ENCODE measurements around the gene AGTPBP1.

The AGTPBP1 gene

DNA sequence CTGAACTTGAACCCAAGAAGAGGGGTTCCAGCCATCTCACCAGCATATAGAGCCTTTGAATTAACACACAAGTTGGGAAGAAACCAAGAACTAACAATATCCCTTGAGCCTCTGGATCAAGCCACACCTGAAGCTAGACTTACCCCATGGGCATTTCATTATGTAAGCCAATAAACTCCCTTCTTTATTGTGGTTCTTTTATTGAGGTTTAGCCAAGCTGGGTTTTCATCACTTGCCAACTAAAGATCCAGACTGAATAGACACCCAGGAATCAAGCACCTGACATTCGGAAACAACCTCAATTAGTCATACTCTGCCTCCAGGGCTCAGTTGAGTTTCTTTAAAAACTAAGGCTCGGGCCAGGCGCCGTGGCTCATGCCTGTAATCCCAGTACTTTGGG is 226.7 kb downstream of the AGTPBP1 start:
- no peak overlapping the region for H3K9ac ChIP-seq (ENCODE audit: low read length in 5 of 5)

DNA sequence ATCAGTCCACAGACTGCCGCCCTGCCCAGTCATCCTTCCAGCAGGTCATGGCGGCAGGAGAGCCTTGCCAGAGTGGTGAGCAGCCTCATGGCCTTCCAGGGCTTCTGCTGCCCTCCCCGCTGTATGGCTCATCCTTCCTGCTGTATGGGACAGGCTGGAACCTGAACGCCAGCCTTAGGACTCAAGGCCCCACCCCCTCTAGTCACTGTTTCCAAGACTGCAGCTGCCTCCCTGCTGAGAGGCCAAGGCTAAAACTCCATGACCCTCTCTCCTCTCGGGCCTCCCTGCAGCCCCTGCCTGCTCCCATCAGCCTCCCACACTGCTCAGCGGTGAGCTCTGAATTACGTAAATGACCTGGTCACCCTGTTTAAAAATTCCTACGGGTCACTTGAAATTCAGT is 227.5 kb downstream of the AGTPBP1 start:
- Histone ChIP-seq H3K27me3 (ENCODE audit: control insufficient read depth in 5 of 5, insufficient read depth in 4 of 5, low read length in 5 of 5) (no peaks in the 10 kb centered on the region), H3K4me3 (ENCODE audit: low read depth in 1 of 5, low read length in 5 of 5) (no peak overlapping the region), H3K36me3 (ENCODE audit: control insufficient read depth in 5 of 5, insufficient read depth in 5 of 5, low read length in 5 of 5) (no peaks in the 10 kb centered on the region), H3K9ac (ENCODE audit: low read length in 5 of 5) (no peak overlapping the region), H3K9me3 (ENCODE audit: control insufficient read depth in 5 of 5, low read length in 5 of 5) (no peaks in the 10 kb centered on the region), H3K27ac (ENCODE audit: low read depth, low read length) (no peak overlapping the region), H3K4me1 (ENCODE audit: control insufficient read depth in 5 of 5, insufficient read depth in 5 of 5, low read length in 5 of 5) (no peaks in the 10 kb centered on the region)

More for the DNA sequence above, 226.7 kb downstream of the AGTPBP1 start:
- H3K4me3 ChIP-seq (ENCODE audit: low read depth in 1 of 5, low read length in 5 of 5): no peak overlapping the region
- H3K36me3 ChIP-seq (ENCODE audit: control insufficient read depth in 5 of 5, insufficient read depth in 5 of 5, low read length in 5 of 5): no peaks in the 10 kb centered on the region
- H3K9me3 ChIP-seq (ENCODE audit: control insufficient read depth in 5 of 5, low read length in 5 of 5): no peaks in the 10 kb centered on the region
- no peak overlapping the region for H3K27ac ChIP-seq (ENCODE audit: low read depth, low read length)
- H3K4me1 ChIP-seq (ENCODE audit: control insufficient read depth in 5 of 5, insufficient read depth in 5 of 5, low read length in 5 of 5): no peaks in the 10 kb centered on the region
- H3K27me3 ChIP-seq (ENCODE audit: control insufficient read depth in 5 of 5, insufficient read depth in 4 of 5, low read length in 5 of 5): no peaks in the 10 kb centered on the region

DNA sequence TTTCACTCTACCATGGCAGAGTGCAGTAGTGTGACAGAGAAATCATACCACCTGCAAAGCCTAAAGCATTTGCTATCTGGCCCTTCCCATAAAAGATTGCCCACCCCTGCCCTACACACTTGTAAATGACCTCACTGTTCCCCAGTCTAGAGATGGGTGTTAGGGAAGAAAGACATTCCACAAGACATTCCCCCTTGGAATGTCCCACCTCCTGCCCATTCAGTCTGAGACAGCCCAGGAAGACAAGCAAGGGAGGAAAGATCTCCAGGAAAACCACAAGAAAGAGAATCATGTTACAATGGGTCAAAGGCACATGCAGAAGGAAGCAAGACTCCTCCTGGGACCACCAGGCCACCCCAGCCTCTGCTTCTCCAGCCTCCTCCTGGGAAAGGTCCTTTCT is 230.0 kb downstream of the AGTPBP1 start:
- H3K9me3 ChIP-seq (ENCODE audit: control insufficient read depth in 5 of 5, low read length in 5 of 5): no peaks in the 10 kb centered on the region

DNA sequence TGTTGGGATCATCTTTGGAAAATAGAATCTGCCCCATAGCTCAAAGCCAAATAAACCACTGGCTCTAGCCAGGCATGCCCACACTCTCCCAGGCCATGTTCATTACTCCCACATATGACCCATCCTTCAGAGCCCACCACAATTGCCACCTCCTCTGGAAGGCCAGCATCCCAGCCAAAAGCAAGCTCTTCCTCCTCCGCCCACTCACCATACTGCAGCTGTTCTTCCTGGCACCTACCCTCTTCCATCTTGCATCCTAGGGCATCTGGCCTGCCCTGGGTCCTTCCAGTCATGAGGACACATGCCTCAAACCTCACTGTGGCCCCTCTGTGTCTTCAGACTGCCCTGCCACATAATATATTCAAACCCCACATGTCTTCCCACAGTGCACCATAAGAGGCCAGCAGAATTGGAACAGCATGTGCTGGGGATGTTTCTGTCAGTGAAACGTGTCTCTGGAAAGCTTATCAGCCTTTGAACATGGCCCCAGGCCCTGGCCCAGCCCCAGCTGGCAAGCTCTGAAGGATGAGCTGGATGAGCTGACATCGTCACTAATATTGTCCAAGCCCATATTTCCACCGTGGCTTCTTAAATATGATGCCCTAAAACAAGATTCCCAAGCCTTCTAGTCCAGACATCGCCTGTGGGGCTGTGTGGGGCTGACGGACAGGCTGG is 230.8 kb downstream of the AGTPBP1 start:
- no peaks in the 10 kb centered on the region for H3K9me3 ChIP-seq (ENCODE audit: control insufficient read depth in 5 of 5, low read length in 5 of 5)
- H3K4me1 ChIP-seq (ENCODE audit: control insufficient read depth in 5 of 5, insufficient read depth in 5 of 5, low read length in 5 of 5): no peaks in the 10 kb centered on the region
- H3K36me3 ChIP-seq (ENCODE audit: control insufficient read depth in 5 of 5, insufficient read depth in 5 of 5, low read length in 5 of 5): no peaks in the 10 kb centered on the region
- no peaks in the 10 kb centered on the region for H3K27me3 ChIP-seq (ENCODE audit: control insufficient read depth in 5 of 5, insufficient read depth in 4 of 5, low read length in 5 of 5)
- H3K27ac ChIP-seq (ENCODE audit: low read depth, low read length): no peak overlapping the region
- no peak overlapping the region for H3K4me3 ChIP-seq (ENCODE audit: low read depth in 1 of 5, low read length in 5 of 5)
- no peak overlapping the region for H3K9ac ChIP-seq (ENCODE audit: low read length in 5 of 5)

More for the DNA sequence above, 230.0 kb downstream of the AGTPBP1 start:
- H3K27ac ChIP-seq (ENCODE audit: low read depth, low read length): no peak overlapping the region
- no peaks in the 10 kb centered on the region for H3K4me1 ChIP-seq (ENCODE audit: control insufficient read depth in 5 of 5, insufficient read depth in 5 of 5, low read length in 5 of 5)
- no peak overlapping the region for H3K9ac ChIP-seq (ENCODE audit: low read length in 5 of 5)
- no peaks in the 10 kb centered on the region for H3K27me3 ChIP-seq (ENCODE audit: control insufficient read depth in 5 of 5, insufficient read depth in 4 of 5, low read length in 5 of 5)
- no peaks in the 10 kb centered on the region for H3K36me3 ChIP-seq (ENCODE audit: control insufficient read depth in 5 of 5, insufficient read depth in 5 of 5, low read length in 5 of 5)
- no peak overlapping the region for H3K4me3 ChIP-seq (ENCODE audit: low read depth in 1 of 5, low read length in 5 of 5)

DNA sequence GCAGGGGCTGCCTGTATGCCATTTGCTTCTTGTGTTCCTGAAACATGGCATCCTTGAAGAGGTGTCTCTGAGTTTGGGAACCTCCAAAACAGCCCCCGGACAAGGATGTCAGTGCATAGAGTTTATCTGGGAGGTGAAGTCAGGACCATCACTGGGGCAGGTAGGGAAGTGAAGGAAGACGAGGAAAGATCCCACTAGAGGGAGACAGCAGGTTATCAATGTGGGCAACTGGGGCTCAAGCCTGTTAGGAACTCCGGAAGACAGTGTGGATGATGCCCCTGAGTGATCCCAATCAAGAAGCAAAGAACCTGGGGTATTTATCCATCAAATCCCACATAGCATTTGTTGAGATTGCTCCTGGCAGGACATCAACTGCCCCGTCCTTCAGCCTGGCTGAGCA is 233.1 kb downstream of the AGTPBP1 start:
- no peak overlapping the region for H3K9ac ChIP-seq (ENCODE audit: low read length in 5 of 5)
- H3K36me3 ChIP-seq (ENCODE audit: control insufficient read depth in 5 of 5, insufficient read depth in 5 of 5, low read length in 5 of 5): no peaks in the 10 kb centered on the region
- no peaks in the 10 kb centered on the region for H3K9me3 ChIP-seq (ENCODE audit: control insufficient read depth in 5 of 5, low read length in 5 of 5)
- no peaks in the 10 kb centered on the region for H3K27me3 ChIP-seq (ENCODE audit: control insufficient read depth in 5 of 5, insufficient read depth in 4 of 5, low read length in 5 of 5)
- no peak overlapping the region for H3K27ac ChIP-seq (ENCODE audit: low read depth, low read length)
- no peak overlapping the region for H3K4me3 ChIP-seq (ENCODE audit: low read depth in 1 of 5, low read length in 5 of 5)
- no peaks in the 10 kb centered on the region for H3K4me1 ChIP-seq (ENCODE audit: control insufficient read depth in 5 of 5, insufficient read depth in 5 of 5, low read length in 5 of 5)

DNA sequence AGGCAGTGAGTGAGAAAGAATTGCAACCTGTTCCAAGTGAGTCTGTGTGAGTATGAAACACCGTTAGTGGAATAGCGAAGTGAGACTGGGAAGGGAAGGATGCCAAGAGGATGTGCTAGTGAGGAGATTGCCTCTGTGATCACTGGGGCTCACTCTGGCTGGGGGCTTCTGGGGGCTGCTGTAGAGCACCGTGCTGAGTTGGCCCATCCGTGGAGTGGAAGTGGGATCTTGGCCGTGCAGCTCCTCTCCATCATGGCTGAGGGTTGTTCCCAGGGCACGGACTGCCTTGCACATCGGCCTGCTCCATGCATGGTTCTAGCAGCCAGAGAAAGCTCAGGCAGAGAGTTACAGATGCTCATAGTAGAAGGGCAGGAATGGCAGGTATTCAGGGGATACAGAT is 236.1 kb downstream of the AGTPBP1 start:
- H3K4me1 ChIP-seq (ENCODE audit: control insufficient read depth in 5 of 5, insufficient read depth in 5 of 5, low read length in 5 of 5): no peaks in the 10 kb centered on the region
- no peak overlapping the region for H3K27ac ChIP-seq (ENCODE audit: low read depth, low read length)
- no peak overlapping the region for H3K9ac ChIP-seq (ENCODE audit: low read length in 5 of 5)
- no peaks in the 10 kb centered on the region for H3K27me3 ChIP-seq (ENCODE audit: control insufficient read depth in 5 of 5, insufficient read depth in 4 of 5, low read length in 5 of 5)
- no peaks in the 10 kb centered on the region for H3K36me3 ChIP-seq (ENCODE audit: control insufficient read depth in 5 of 5, insufficient read depth in 5 of 5, low read length in 5 of 5)
- peaks cover 0 to 4% (median 0%) of the 10 kb centered on the region in 5 donors for H3K9me3 ChIP-seq (ENCODE audit: control insufficient read depth in 5 of 5, low read length in 5 of 5)
- H3K4me3 ChIP-seq (ENCODE audit: low read depth in 1 of 5, low read length in 5 of 5): no peak overlapping the region

DNA sequence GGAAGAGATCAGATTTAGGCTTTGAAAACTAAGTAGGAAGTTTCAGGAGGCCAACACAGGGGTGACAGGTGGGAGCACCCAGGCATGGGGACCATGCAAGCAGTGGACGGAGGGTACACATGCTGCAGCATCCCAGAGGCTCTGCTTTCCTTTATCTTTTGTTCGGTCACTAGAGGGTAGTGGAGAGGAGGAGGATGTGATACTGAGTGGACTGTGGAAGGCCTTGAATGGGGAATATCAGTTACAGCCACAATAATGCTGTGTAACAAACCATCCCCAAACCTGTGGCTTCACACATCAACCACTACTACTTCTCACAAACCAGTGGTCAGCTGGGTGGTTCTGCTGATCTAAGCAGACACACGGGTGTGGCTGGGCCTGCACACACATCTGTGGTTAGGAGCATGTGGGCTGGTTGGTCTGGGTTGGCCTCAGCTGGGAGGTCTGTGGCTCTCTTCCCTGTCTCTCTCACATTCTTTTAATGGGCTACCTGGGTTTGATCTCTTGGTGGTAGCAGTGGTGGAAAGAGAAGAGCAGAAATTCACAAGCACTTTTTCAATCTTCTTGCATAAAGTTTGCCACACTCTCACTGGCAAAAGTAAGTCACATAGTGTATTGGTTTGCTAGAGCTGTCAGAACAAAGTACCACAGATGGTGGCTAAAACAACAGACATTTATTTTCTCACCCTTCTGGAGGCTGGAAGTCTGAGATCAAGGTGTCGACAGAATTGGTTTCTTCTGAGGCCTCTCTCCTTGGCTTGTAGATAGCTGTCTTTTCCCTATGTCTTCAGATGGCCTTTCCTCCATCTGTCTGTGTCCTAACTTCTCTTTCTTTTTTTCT is 238.7 kb downstream of the AGTPBP1 start:
- Histone ChIP-seq H3K4me3 (ENCODE audit: low read depth in 1 of 5, low read length in 5 of 5) (no peak overlapping the region), H3K9me3 (ENCODE audit: control insufficient read depth in 5 of 5, low read length in 5 of 5) (peaks cover 0 to 11% (median 3%) of the 10 kb centered on the region in 5 donors), H3K27ac (ENCODE audit: low read depth, low read length) (no peak overlapping the region), H3K4me1 (ENCODE audit: control insufficient read depth in 5 of 5, insufficient read depth in 5 of 5, low read length in 5 of 5) (no peaks in the 10 kb centered on the region), H3K9ac (ENCODE audit: low read length in 5 of 5) (no peak overlapping the region), H3K27me3 (ENCODE audit: control insufficient read depth in 5 of 5, insufficient read depth in 4 of 5, low read length in 5 of 5) (no peaks in the 10 kb centered on the region), H3K36me3 (ENCODE audit: control insufficient read depth in 5 of 5, insufficient read depth in 5 of 5, low read length in 5 of 5) (no peaks in the 10 kb centered on the region)

DNA sequence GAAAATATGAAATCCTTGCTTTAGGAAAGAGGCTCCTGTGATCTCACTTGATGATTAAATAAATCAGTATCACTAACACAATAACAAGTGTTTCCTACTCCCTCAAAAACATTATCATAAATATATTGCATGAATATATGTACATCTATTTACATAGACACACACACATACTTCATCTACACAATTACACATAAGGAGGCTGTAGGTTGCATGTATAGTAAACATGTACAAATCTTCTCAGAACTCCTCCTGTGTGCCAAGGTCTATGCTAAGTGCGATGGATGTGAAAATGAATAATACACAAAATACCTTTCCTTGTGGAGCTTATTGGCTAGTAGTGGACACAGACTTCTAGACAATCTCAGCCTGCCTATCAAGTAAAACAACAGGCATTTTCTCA is 239.9 kb downstream of the AGTPBP1 start:
- Histone ChIP-seq H3K4me3 (ENCODE audit: low read depth in 1 of 5, low read length in 5 of 5) (no peak overlapping the region), H3K36me3 (ENCODE audit: control insufficient read depth in 5 of 5, insufficient read depth in 5 of 5, low read length in 5 of 5) (no peaks in the 10 kb centered on the region)

DNA sequence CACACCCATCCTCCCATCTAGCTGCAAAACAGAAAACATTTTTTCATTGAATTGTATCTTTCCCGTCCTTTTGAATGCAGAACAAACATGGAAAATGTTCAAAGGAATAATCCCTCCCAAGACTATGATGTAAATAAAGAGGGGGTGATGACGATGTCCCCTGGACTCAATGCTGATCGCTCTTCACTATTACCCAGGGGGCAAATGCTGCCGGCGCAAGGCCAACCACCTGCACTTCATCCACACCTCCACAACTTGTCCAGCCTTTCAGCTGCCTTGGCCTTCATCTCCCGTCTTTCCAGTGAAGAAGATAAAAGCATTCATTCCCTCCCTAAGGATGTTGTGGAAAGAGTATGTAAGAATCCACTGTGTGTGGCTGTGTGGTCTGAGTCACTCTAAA is 240.3 kb downstream of the AGTPBP1 start:
- Histone ChIP-seq H3K4me3 (ENCODE audit: low read depth in 1 of 5, low read length in 5 of 5) (no peak overlapping the region), H3K27me3 (ENCODE audit: control insufficient read depth in 5 of 5, insufficient read depth in 4 of 5, low read length in 5 of 5) (no peaks in the 10 kb centered on the region), H3K36me3 (ENCODE audit: control insufficient read depth in 5 of 5, insufficient read depth in 5 of 5, low read length in 5 of 5) (no peaks in the 10 kb centered on the region), H3K27ac (ENCODE audit: low read depth, low read length) (no peak overlapping the region), H3K4me1 (ENCODE audit: control insufficient read depth in 5 of 5, insufficient read depth in 5 of 5, low read length in 5 of 5) (no peaks in the 10 kb centered on the region), H3K9me3 (ENCODE audit: control insufficient read depth in 5 of 5, low read length in 5 of 5) (peaks cover 2 to 11% (median 4%) of the 10 kb centered on the region in 5 donors), H3K9ac (ENCODE audit: low read length in 5 of 5) (no peak overlapping the region)

More for the DNA sequence above, 239.9 kb downstream of the AGTPBP1 start:
- Histone ChIP-seq H3K9me3 (ENCODE audit: control insufficient read depth in 5 of 5, low read length in 5 of 5) (peaks cover 0 to 11% (median 3%) of the 10 kb centered on the region in 5 donors), H3K27me3 (ENCODE audit: control insufficient read depth in 5 of 5, insufficient read depth in 4 of 5, low read length in 5 of 5) (no peaks in the 10 kb centered on the region), H3K4me1 (ENCODE audit: control insufficient read depth in 5 of 5, insufficient read depth in 5 of 5, low read length in 5 of 5) (no peaks in the 10 kb centered on the region), H3K9ac (ENCODE audit: low read length in 5 of 5) (no peak overlapping the region), H3K27ac (ENCODE audit: low read depth, low read length) (no peak overlapping the region)

Measured in subcutaneous abdominal adipose tissue (tissue), 5 donors.